Stimulated activated CD8-positive, alpha-beta memory T cell treated with anti-CD3 and anti-CD28 coated beads, Interleukin-12 subunit alpha, Interleukin-12 subunit beta, amount 100 ng/mL, for 24 hours (primary cell): ENCODE results near the gene DCDC1.
"Not testable (repeated sequence)": the region's sequence is repeated elsewhere in the genome, so short reads cannot be mapped to it uniquely, and the experiment has no call there.

Experiments
- DNase-seq: peaks from one replicate; pipeline ENCODE4 v3.0.0-alpha.2; 2020; ENCODE audit errors: extremely low read depth

DCDC1 gene

GRCh38 chr11:31328697-31329096, 40.8 kb downstream of the DCDC1 start:
- no peak for DNase-seq

DNA sequence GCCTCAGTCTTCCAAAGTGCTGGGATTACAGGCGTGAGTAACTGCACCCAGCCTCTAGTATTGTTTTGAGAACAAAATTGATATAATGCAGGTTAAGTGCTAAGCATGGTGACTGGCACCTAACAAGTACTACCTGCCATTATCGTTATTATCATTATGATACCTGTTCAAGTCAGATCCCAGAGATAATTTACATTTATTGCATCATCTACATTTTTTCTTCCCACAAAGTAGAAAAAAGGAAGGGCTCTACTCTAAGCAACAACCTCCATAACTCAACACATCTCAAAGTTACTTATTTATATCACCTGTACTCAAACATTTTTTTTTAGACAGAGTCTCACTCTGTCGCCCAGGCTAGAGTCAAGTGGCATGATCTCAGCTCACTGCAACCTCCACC, 42.1 kb downstream of the DCDC1 start:
- DNase-seq: no peak

- no peak for DNase-seq
Observed at GRCh38 chr11:31326470-31327148, 42.9 kb downstream of the DCDC1 start.

DNA sequence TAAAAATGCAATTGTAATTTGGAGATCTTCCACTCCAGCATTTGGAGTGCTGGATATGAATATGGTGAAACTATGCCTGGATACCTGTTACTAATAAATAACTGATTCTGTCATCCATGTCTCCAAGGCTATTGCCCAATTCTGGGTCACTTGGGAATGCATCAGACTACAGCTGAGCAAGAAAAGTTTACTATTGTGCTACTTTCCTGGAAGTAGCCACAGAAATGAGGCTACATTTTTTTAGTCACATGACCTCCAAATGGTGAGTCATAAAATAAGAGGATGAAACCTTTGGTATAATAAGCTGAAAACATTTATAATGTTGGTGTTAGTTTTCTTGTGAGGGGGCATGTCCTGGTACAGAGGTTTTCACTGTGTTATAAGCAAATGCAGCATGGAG, 44.4 kb downstream of the DCDC1 start:
- no peak for DNase-seq

DNA sequence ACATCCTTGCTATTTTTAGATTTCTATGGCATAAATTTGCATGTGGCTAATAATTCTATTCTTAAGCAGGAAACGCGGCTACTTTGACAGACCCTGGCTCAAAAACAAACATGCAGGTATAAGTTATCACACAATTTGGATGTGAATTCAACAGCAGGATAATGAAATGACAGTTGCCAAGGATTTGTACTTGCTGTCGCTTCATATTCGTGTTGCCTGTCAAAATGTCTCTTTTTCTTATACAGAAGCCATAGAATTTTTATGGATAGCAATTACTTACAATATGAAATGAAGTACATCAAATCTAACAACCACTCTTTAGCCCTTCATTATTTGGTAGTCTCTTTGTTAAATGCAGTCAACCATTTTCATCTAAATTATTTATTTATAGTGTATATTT, 46.4 kb downstream of the DCDC1 start:
- no peak for DNase-seq

- not testable (repeated sequence) for DNase-seq
Observed at GRCh38 chr11:31321494-31321893, 48.0 kb downstream of the DCDC1 start.

DNA sequence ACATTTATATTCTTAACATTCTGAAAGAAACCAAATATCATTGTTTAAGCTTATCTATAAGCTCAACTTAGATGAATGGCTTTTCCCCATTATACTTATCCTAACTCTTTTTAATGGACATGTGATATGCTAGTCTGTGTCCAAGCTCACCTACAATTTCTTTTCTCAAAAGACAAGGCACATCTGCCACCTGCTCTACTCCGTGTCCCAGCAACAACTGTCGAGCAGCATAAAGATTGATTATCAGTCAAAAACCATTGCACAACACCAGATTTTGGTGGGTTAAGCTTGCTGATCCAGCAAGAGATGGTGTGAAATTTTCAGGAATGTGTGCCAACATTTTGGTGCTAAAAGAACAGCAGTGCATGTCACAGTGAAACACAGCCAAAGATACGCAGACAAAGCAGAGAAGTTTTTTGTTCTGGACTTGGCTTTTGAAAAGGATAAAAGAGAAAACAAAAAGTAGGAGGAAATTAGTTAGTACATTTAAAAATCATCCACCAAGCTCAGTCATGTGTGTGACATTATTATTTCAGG, 65.8 kb downstream of the DCDC1 start:
- DNase-seq: no peak

DNA sequence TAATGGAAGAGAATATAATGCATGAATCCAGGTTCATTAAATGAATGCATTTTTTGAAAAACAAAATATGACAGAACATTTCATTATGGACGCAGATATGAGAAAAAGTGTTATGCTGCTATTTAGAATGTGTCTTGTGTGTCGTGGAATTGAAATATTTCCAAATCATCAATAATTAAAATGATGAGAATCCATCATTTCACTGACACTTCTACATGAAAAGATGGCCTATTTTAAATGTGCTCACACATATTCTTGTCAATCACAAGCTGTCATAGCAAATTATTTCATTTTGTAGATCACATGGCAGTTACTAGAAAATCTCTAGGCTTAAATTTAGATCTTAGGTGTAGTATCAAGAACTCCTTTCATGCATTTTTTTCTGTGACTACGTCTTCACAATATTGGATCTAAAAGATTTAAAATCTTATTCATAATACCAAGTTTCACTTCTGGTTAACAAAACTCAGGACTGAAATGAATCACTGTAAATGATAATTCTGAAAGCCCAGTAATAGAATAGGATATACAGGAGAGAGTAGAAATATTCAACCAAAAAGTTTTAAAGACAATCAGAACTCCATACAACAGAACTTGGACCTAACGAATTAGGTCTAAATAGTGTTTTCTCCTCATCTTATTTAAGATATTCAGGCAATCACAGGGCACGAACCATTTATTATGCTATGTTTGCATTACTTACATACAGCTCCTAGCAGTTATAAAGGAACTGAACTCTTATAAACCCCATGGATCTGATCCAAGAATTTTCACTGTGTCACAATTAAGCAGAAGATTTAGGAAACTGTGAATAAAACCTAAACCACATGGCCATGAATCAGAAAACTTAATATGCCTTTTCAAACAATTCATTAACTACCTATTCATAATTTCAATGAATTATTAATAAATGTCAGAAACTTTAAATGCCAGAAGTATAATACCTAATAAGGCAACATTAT, 67.7 kb downstream of the DCDC1 start:
- no peak for DNase-seq

DNA sequence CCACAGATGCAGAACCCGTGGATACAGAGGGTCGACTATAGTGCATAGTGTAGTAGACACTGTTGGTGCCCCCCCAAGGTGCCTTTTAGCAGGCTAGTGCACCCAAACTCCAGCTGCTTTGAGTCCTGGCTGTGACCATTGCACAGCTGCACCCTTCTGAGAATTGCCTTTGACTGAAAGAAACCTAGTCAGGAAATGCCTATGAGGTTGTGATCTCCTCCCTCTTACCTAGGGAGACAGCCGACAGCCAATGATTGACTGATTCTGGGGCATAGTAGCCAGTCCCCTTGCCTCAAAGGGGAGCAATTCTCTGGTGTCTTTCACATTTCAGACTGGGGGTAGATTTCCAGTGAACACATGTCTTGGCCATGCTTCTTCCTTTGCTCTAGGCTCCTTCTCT, 74.2 kb downstream of the DCDC1 start:
- DNase-seq: no peak

DNA sequence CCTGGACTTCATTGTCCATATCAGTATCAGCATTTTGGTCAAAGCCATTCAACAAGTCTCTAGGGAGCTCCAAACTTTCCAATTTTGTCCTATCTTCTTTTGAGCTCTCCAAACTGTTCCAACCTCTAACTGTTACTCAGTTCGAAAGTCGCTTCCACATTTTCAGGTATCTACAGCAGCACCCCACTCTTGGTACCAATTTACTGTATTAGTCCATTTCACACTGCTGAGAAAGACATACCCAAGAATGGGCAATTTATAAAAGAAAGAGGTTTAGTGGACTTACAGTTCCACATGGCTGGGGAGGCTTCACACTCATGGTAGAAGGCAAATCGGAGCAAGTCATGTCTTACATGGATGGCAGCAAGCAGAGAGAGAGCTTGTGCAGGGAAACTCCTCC, 96.0 kb downstream of the DCDC1 start:
- DNase-seq: not testable (repeated sequence)

GRCh38 chr11:31267720-31268119, 101.8 kb downstream of the DCDC1 start:
- no peak for DNase-seq

DNA sequence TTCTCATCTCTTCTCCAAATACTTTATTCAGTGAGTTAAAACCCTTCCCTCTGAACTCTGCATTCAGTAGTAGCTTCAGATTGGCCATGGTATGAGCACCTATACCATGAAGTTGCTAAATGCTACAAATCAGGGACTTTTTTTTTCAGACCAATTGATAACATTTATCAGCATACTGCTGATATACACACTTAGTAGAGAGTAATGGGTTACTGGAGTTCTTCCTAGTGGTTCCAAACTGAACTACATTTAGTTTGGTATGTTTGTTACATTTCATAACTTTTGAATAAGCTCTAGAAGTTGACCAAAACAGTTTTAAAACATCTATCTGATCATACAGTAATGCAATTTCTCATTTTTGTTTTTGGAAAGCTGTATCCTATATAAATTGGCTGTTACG, 104.7 kb downstream of the DCDC1 start:
- no peak for DNase-seq

- DNase-seq: no peak
Observed at GRCh38 chr11:31262761-31263160, 106.8 kb downstream of the DCDC1 start.

DNA sequence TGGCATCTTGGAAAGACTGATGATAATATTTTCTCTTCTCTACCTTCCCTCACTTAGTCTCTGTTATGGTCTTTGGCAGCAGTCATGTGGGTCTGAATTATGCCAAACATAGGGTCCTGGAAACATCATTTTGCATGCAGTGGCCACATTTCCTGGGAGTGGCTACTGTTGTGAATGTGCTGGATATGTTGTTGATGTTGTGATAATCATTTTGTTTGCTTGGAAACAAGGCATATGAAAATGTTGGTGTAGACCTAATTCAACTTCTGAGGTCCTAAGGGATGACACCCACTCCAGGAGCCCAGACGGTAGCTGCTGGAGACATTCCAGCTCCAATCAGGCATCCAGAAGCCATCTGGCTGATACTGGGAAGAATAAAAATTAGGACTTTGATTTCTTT, 109.7 kb downstream of the DCDC1 start:
- DNase-seq: no peak

DNA sequence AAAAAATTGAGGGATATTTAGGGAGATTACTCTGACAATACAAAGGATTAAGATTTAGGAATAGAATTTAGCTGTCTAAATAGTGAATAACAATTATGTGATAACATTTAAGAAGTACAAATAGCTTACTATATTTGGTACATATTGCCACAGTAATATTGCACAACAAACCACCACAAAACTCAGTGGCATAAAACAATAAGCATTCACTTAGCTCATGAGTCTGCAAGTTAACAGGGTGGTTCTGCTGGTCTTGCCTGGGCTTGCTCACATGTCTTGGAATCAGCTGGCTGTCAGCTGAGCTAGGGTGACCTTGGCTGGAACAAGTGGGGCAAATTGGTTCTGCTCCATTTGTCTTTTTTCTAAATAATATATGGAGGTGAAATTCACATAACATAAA, 115.1 kb downstream of the DCDC1 start:
- DNase-seq: no peak

GRCh38 chr11:31248768-31249167, 120.8 kb downstream of the DCDC1 start:
- DNase-seq: no peak

GRCh38 chr11:31247321-31247720, 122.2 kb downstream of the DCDC1 start:
- DNase-seq: no peak

DNA sequence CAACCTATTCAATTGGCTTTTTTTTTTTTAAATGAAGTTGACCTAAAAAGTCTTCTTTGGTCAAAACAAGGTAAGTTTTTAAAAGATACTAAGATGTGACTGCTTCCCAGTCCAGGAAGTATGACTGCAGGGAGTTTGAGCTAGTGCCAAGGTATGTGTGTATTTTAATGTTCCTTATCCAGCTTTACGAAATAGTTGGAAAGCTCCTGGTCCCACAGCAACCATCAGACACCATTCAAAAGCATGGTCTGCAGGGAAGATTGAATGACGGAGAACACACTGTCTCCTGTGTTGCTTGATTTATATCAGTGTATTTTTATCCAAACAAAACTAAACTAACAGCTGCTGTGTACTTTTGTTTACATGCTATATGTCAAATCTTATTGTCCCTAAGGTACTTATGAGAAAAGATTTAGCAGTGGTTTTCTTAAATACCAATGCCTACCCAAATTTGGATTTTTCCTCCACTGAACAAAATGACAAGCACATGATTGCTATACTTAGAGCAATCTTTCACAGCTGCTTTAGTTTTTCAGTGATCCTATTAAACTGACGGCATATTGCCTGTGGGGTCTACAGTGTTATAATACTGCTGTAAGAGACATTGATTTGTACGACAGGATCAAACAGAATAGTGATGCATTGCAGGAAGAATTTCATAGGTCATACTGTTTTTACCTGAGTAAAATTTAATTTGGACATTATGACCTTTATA, 122.9 kb downstream of the DCDC1 start:
- no peak for DNase-seq

- DNase-seq: no peak
Observed at GRCh38 chr11:31243706-31244105, 125.8 kb downstream of the DCDC1 start.

DNA sequence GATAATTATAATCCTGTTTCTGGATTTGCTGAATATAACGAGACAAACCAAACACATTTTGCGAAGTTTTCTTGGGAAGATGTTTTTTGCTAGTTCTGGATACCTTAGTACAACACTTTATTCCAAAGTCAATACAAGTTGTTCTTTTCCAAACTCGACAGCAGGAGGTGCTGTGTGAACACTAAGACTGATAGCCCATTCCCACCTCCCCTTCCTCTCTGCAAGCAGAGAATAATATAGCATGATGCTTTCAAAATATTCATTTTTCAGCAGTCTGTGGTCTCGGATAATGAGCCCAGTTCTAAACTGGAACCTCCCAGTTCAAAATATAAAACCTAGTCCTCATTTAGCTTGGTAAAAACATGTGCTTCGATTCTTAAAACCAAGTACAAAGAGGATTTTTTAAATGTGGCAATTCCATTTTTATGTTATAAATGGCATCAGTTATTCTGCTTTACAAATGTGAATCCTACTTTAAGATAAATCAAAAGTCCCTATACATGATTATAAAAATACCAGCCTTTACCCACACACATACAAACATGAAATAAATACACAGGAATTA, 129.1 kb downstream of the DCDC1 start:
- no peak for DNase-seq

GRCh38 chr11:31237819-31238760, 131.4 kb downstream of the DCDC1 start:
- no peak for DNase-seq
